Gastrocnemius medialis (tissue), 4 donors: Measurements from ENCODE around the gene CTU1.

Experiments
- CTCF ChIP-seq, 5 experiments: fragments of 450-650 bp in 3 of 5; fragments of 200-600 bp in 2 of 5; sonication (generic) in 2 of 5; IDR thresholded peaks in 4 of 5; conservative IDR thresholded peaks in 1 of 5; 1 replicate in 4 of 5; 2 replicates in 1 of 5; pipeline ENCODE4 v1.5.1; 2016 to 2019; ENCODE audit warnings: antibody characterized with exemption in 5 of 5, mild to moderate bottlenecking in 3 of 5, moderate library complexity in 3 of 5
- POLR2A ChIP-seq, 2 donors: fragments of 450-650 bp; IDR thresholded peaks; one replicate each; pipeline ENCODE4 v1.6.1; 2017; ENCODE audit warnings: antibody characterized with exemption in 2 of 2, mild to moderate bottlenecking in 2 of 2, moderate library complexity in 2 of 2

GRCh38 chr19:51143486-51143885, 35.3 kb upstream of the CTU1 start:
- TF ChIP-seq POLR2A (IDR thresholded peaks at IDR 0.05) (no peak), CTCF (IDR thresholded peaks at IDR 0.05 in 4 of 5, conservative IDR thresholded peaks at IDR 0.05 in 1 of 5) (no peak)
